WI38 (cell line): ENCODE results near the gene FBXO8.

Experiments
- H3K4me3 ChIP-seq: 2 replicates; pipeline ENCODE4 v1.5.1; 2011; ENCODE audit warnings: low read depth, mild to moderate bottlenecking, control low read depth, low read length
- CTCF ChIP-seq: IDR thresholded peaks from 2 replicates; pipeline ENCODE4 v1.5.1; 2012; ENCODE audit warnings: low read depth, mild to moderate bottlenecking, control low read depth, low read length

Gene FBXO8

GRCh38 chr4:174210354-174210753 is 73.1 kb downstream of the FBXO8 start:
- H3K4me3 ChIP-seq: no peak overlapping the region
- no peak for TF ChIP-seq CTCF

GRCh38 chr4:174209341-174209740 is 74.1 kb downstream of the FBXO8 start:
- TF ChIP-seq CTCF: no peak
- H3K4me3 ChIP-seq: no peak overlapping the region

- no peak overlapping the region for H3K4me3 ChIP-seq
- no peak for TF ChIP-seq CTCF
Observed at GRCh38 chr4:174207367-174207766, 76.1 kb downstream of the FBXO8 start.

DNA sequence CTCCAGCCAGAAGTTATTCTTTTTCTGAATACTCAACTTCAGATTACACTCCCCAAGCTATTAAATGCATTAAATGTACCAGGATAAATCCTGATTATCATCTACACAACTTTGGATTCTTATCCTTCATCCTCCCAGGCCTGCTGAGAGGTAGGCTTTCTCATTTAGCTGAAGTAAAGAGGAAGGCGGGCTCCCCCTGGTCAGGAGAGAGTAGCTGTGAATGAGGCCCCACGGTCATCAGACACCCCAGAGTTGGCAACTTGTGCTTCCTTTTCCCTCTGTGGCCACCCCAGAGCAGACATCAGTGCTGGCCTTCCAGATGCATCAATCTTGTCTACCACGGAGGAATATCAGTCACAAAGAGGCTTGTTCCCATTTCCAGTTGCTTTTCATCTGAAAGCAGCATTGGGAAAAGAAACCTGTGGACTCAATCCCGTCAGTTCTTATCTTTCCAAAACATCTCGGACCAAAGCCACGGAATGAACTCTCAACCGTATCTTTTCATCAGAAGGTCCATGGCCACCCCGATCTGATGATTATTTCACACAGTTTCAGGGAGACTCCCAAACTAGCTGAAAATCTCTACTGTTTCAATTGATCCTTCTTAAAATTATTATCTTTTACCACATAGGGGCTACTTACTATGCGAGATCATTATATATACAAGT is 79.2 kb downstream of the FBXO8 start:
- no peak for TF ChIP-seq CTCF
- H3K4me3 ChIP-seq: no peak overlapping the region

DNA sequence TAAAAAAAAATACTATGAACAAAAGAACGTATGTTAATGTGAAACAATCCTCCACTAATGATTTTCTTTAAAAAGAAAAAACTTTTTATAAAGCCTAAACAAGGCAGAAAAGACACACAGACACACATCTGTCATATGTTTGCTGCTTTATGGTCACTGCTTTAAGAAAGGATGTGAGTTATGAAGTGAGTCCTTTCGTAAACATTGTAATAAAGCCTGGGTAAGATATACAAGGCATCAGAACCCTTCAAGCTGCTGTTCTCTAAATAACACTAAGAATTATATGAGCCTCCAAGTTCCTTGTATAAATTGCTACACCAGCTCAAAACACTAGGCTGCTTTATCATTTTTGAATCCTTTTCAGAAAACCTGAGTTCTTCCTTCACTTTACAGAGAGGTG is 81.6 kb downstream of the FBXO8 start:
- no peak for TF ChIP-seq CTCF
- no peak overlapping the region for H3K4me3 ChIP-seq

GRCh38 chr4:174199735-174200134 is 83.7 kb downstream of the FBXO8 start:
- H3K4me3 ChIP-seq: no peak overlapping the region
- no peak for TF ChIP-seq CTCF

GRCh38 chr4:174198828-174199227 is 84.6 kb downstream of the FBXO8 start:
- H3K4me3 ChIP-seq: no peak overlapping the region
- TF ChIP-seq CTCF: no peak
